HK-2 (cell line): ENCODE results near the gene FLT3LG.
A peak's percentile ranks its signal among the peaks of the same experiment; 100 is the strongest.

Experiments used
- DNase-seq: peaks from one replicate; pipeline ENCODE4 v3.0.0-alpha.2; 2018; ENCODE audit not compliant: unreplicated experiment

Gene FLT3LG

DNA sequence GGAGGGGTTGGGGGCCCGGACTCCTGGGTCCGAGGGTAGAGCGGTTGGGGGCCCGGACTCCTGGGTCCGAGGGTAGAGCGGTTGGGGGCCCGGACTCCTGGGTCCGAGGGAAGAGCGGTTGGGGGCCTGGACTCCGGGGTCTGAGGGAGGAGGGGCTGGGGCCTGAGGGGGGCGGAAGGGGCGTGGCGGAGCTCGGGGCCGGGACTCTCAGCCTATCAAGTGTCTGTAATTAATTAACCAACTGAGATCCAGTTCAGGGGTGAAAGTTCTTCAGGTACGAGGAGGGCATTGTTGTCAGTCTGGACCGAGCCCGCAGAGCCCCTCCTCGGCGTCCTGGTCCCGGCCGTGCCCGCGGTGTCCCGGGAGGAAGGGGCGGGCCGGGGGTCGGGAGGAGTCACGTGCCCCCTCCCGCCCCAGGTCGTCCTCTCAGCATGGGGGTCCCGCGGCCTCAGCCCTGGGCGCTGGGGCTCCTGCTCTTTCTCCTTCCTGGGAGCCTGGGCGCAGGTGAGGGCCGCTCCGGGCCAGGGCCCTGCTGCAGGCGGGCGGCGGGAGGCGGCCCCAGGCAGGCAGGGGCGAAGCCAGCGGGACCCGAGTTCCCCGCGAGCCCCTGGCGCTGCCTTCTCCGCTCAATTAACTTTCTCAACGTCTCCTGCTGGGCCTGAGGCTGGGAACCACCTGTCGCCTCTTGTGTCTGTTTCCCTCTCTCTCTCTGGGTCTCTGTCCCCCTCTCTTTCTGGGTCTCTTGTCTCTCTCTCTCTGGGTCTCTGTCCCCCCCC lies 39.1 kb downstream of the FLT3LG start:
- DNase-seq: peak; percentile 23

DNA sequence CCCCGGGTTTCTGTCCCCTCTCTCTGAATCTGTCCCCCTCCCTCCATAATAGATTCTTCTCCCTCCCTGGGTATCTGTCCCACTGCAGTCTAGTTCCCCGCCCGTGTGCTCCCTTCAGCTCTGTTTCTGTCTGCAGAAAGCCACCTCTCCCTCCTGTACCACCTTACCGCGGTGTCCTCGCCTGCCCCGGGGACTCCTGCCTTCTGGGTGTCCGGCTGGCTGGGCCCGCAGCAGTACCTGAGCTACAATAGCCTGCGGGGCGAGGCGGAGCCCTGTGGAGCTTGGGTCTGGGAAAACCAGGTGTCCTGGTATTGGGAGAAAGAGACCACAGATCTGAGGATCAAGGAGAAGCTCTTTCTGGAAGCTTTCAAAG lies 39.7 kb downstream of the FLT3LG start:
- no peak for DNase-seq

DNA sequence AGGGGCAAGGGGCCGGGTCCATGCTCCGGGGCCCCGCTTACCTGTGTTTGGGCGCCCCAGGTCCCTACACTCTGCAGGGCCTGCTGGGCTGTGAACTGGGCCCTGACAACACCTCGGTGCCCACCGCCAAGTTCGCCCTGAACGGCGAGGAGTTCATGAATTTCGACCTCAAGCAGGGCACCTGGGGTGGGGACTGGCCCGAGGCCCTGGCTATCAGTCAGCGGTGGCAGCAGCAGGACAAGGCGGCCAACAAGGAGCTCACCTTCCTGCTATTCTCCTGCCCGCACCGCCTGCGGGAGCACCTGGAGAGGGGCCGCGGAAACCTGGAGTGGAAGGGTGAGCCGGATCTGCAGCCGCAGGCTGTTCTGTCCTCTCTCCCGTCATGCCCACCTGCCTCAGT lies 40.1 kb downstream of the FLT3LG start:
- no peak for DNase-seq

DNA sequence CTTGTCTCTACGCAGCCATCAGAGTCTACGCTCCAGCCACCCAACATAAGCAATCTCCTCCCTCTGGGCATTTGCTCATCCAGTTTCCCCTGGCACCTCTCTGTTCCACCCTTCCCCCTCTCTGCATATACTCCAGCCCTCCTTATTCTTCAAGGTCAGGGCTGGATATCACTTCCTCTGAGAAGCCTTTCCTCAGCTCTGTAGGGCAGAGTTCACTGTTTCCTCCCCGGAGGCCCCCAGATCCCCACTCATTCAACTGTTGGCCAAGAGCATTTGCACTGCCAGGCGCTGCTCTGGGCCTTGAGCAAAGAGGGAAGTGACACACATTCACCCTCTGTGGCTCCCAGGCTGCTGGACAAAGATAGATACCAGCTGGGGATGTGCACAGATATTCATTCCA lies 41.8 kb downstream of the FLT3LG start:
- DNase-seq: no peak

DNA sequence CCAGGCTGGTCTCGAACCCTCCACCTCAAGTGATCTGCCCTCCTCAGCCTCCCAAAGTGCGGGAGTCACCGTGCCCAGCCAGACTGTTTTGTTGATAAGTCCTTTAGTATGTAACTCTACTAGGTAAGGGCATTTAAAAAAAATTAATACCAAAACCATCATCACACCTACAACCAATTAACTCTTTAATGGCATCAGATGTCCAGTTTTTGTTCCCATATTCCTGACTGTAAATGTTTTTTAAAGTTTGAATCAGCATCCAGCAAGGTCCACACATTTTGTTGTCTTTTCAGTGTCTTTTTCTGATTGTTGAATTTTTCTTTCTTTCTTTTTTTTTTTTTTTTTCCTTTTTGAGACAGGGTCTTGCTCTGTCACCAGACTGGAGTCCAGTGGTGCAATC lies 44.0 kb downstream of the FLT3LG start:
- DNase-seq: no peak

DNA sequence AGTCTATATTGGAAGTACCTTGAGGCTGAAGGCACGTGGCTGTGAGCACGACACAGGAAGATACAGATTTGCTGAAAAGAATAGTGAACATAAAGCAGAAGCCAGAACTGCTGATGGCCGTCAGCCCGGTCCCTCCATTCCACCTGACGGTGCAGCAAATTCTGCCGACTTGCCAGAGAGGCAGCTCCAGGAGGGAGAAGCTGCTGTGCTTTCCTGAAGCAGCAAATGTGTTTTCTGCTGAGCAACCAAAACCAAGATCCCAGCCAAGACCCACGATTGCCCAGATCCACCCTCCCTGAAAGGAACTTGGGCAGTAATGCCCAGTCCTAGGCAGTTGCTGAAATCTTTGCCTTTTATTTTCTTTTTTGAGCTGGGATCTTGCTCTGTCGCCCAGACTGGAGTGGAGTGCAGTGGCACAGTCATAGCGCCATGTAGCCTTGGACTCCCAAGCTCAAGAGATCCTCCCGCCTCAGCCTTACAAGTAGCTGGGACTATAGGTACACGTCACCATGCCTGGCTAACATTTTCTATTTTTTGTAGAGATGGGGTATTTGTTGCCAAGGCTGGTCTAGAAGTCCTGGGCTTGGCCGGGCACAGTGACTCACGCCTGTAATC lies 46.8 kb downstream of the FLT3LG start:
- DNase-seq: no peak

DNA sequence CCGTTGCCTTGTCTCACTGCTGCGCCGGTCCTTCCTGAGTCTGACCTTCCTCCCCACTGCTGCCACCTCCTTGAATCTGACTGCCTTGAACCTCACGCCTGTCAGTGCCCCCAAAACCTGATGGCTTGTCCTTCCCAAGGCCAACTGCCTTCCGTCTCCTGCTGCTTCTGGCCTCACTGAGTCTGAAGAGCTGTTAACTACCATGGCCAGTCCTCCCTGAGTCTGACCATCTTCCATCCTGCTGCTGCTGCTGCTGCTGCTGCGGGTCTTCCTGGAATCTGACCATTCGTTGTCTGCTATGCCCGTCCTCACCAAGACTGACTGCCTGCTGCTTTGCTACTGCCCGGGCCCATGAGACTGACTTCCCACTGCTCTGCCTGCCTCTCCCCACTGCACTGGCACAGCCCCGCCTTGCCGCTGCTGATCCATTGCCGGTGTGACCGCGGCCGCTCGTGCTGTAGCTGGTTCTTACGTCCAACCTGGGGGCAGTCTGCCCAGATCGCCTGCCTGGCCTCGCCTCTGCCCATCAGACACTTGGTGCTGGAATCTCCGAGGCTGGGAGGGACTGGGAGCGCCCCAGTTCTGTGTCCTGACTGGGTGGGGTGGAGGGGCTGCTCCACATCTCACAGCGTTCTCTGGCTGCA lies 50.9 kb downstream of the FLT3LG start:
- no peak for DNase-seq

DNA sequence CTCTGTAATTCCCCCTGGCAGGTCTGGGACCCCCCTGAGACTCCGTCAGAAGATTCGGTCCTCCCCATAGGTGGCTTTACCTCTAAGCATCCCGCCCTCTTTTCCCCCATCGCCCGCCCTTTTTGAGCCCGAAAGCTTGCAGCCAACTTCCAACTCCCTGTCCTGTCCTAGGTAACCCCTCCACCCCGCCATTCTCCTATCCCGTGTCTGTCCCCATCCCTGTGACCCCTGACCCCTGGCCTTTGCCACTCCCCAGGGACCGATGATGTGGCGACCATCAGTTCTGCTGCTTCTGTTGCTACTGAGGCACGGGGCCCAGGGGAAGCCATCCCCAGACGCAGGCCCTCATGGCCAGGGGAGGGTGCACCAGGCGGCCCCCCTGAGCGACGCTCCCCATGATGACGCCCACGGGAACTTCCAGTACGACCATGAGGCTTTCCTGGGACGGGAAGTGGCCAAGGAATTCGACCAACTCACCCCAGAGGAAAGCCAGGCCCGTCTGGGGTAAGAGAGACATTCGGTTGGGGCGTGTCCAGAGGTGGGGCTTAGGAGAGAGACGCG lies 54.3 kb downstream of the FLT3LG start:
- DNase-seq: no peak

DNA sequence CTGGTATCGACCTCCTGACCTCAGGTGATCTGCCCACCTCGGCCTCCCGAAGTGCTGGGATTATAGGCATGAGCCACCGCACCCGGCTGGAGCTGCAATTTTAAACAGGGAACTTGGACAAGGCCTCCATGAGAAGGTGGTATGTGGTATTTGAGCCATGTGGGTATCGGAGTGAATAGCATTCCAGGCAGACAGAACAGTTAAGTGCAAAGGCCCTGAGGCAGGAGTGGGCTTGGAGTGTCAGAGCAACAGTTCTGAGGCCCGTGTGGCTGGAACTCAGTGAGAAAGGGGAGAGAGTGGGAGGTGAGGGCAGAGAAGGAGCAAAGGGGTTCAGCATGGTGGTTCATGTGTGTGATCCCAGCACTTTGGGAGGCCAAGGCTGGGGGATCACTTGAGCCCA lies 56.7 kb downstream of the FLT3LG start:
- no peak for DNase-seq

DNA sequence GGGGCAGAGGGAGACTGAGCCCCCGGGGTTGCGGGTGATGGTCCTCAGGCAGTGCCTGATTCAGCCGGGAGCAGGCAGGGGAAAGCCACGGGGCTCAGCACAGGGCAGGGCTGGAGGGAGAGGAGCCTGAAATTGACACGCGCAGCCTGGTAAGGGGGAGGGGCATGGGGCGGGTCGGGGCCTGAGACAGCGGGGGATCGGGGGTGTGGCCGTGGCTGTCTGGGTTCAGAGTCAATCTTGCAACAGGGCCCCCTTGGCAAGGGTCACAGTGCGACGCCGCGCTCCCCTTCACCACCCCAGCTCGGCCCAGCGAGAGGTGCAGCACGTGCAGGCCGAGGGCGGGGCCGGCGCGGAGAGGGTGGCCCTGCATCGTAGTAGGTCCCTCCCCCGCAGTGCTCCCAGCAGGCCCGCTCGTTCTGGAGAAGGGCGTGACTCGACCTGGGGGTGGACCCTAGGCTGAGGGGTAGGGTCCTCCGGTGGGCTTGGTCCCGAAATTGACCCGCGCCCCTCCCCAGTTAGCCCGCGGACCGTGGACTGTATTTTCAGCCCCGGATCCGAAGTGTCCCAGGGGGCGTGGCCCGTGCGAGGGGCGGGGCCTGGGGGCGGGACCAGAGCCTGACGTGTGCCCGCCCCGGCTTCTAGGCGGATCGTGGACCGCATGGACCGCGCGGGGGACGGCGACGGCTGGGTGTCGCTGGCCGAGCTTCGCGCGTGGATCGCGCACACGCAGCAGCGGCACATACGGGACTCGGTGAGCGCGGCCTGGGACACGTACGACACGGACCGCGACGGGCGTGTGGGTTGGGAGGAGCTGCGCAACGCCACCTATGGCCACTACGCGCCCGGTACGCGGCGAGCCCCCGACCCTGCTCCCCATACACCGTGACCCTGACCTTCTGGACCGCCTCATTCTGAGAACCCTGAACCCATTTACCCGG lies 59.8 kb downstream of the FLT3LG start:
- DNase-seq: no peak

DNA sequence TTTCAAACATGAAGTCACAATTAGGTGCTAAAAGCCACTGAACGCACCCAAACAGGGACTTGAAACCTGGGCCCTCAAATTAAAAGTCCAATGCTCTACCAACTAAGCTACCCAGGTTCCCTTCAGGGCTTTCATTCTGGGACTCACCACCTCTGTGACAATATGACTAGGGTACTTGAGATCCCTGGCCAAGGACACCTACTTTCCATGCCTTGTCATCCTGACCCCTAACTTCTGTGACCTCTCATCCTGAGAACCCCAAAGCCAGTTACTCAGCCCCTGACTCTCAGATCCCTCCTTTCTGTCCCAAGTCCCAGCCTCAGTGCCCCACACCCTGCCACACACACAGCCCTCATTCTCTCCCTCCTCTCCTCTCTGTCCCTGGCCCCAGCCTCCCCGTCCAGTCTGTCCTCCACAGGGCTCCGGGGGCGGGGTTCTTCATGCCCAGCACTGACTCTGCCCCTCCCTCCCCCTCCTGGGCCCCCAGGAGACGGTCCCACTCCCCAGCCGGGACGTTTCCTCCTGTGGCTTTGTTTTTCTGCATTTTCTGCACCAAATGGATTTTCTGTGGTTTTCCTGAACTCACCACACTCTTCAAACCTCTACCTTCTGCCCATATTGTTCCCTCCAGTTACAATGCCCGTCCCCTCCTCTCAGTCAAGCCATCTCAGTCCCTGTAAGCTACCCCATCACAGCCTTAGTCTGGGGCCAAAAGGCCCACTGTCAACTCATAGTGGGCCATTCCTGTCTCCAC lies 60.8 kb downstream of the FLT3LG start:
- no peak for DNase-seq
